ENCODE results near the gene IFNGR2. TPM values are rescaled to one million over a fixed set of nuclear protein-coding genes. Genes with fewer than 3 reads are reported as not detected.

IFNGR2 gene
- total and polyA plus RNA-seq, 2 of the 8 experiments (the other 6 are each of a cell fraction or from before 2014, with no cell fraction given), result 36.0 to 46.4 TPM

- no peak for TF ChIP-seq ASH2L (IDR thresholded peaks at IDR 0.05; ENCODE audit: low read length)
- no peak for TF ChIP-seq HDAC6 (IDR thresholded peaks at IDR 0.05; ENCODE audit: low read depth, low read length)
- no peak for TF ChIP-seq CBX8 (IDR thresholded peaks at IDR 0.05; ENCODE audit: borderline replicate concordance, low read depth, low read length)
- TF ChIP-seq SP1 (IDR thresholded peaks at IDR 0.05; ENCODE audit: low read depth, low read length), result no peak
- no peak for TF ChIP-seq SUZ12 (IDR thresholded peaks at IDR 0.05; ENCODE audit: low read length)
These were observed 28.6 kb upstream of the IFNGR2 start (continued) for GRCh38 chr21:33374450-33375096.
